OCI-LY1 (cell line): ENCODE data around the gene CCDC159.

Experiments used
- EZH2 ChIP-seq: fragments of 200-600 bp; sonication (generic), shearing (Covaris generic); IDR thresholded peaks from 2 replicates; pipeline ENCODE4 v1.8.0; 2017; ENCODE audit warnings: borderline replicate concordance, mixed run types, mild to moderate bottlenecking, antibody characterized with exemption, low read length, moderate library complexity, mixed read lengths
- TF ChIP-seq, protein P1 (sequence below): fragments of 200-600 bp; sonication (generic), shearing (Covaris generic); IDR thresholded peaks from 2 replicates; pipeline ENCODE4 v1.5.1; 2017; ENCODE audit warnings: mild to moderate bottlenecking, antibody characterized with exemption, low read length, moderate library complexity, mixed read lengths

GRCh38 chr19:11345122-11345803 is 1.1 kb upstream of the CCDC159 start:
- TF ChIP-seq, protein P1, sequence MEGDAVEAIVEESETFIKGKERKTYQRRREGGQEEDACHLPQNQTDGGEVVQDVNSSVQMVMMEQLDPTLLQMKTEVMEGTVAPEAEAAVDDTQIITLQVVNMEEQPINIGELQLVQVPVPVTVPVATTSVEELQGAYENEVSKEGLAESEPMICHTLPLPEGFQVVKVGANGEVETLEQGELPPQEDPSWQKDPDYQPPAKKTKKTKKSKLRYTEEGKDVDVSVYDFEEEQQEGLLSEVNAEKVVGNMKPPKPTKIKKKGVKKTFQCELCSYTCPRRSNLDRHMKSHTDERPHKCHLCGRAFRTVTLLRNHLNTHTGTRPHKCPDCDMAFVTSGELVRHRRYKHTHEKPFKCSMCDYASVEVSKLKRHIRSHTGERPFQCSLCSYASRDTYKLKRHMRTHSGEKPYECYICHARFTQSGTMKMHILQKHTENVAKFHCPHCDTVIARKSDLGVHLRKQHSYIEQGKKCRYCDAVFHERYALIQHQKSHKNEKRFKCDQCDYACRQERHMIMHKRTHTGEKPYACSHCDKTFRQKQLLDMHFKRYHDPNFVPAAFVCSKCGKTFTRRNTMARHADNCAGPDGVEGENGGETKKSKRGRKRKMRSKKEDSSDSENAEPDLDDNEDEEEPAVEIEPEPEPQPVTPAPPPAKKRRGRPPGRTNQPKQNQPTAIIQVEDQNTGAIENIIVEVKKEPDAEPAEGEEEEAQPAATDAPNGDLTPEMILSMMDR: no peak
- TF ChIP-seq EZH2: no peak
